GM19099 (cell line): ENCODE data around the gene SLC8A3.

Experiments
- POLR2A ChIP-seq: IDR thresholded peaks from 3 replicates; pipeline ENCODE4 v1.6.1; 2011; ENCODE audit warnings: low read depth; ENCODE audit not compliant: insufficient read length; ENCODE audit errors: extremely low read depth

Gene SLC8A3

GRCh38 chr14:70097576-70098249 is 91.0 kb downstream of the SLC8A3 start:
- TF ChIP-seq POLR2A, result no peak

- no peak for TF ChIP-seq POLR2A
Measured at GRCh38 chr14:70096866-70097265, 91.9 kb downstream of the SLC8A3 start.

GRCh38 chr14:70094631-70095030 is 94.1 kb downstream of the SLC8A3 start:
- TF ChIP-seq POLR2A, result no peak

GRCh38 chr14:70094106-70094505 is 94.6 kb downstream of the SLC8A3 start:
- TF ChIP-seq POLR2A, result no peak

- no peak for TF ChIP-seq POLR2A
Measured at GRCh38 chr14:70093156-70093555, 95.6 kb downstream of the SLC8A3 start.

- no peak for TF ChIP-seq POLR2A
Measured at GRCh38 chr14:70087380-70087697, 101.4 kb downstream of the SLC8A3 start.

- TF ChIP-seq POLR2A, result no peak
Measured at GRCh38 chr14:70086685-70087379, 101.9 kb downstream of the SLC8A3 start.

GRCh38 chr14:70084226-70084625 is 104.5 kb downstream of the SLC8A3 start:
- no peak for TF ChIP-seq POLR2A

- TF ChIP-seq POLR2A, result no peak
Measured at GRCh38 chr14:70082394-70082793, 106.4 kb downstream of the SLC8A3 start.

- no peak for TF ChIP-seq POLR2A
Measured at GRCh38 chr14:70080076-70080475, 108.7 kb downstream of the SLC8A3 start.

GRCh38 chr14:70078329-70078728 is 110.4 kb downstream of the SLC8A3 start:
- TF ChIP-seq POLR2A, result no peak

GRCh38 chr14:70077720-70078119 is 111.0 kb downstream of the SLC8A3 start:
- no peak for TF ChIP-seq POLR2A

GRCh38 chr14:70077005-70077404 is 111.7 kb downstream of the SLC8A3 start:
- TF ChIP-seq POLR2A, result no peak

- no peak for TF ChIP-seq POLR2A
Measured at GRCh38 chr14:70073924-70074566, 114.7 kb downstream of the SLC8A3 start.

- TF ChIP-seq POLR2A, result no peak
Measured at GRCh38 chr14:70069186-70069585, 119.6 kb downstream of the SLC8A3 start.

- no peak for TF ChIP-seq POLR2A
Measured at GRCh38 chr14:70067810-70068209, 120.9 kb downstream of the SLC8A3 start.
